Right kidney (tissue), 9 donors: ENCODE results near the gene LAD1.

Source experiments
- DNase-seq: peaks from one replicate; pipeline ENCODE4 v3.0.0-alpha.2; 2016
- long read RNA-seq, 8 donors: transcript quantifications; one replicate each; lab custom pipeline, GENCODE V29; 2026

The LAD1 gene, protein sequence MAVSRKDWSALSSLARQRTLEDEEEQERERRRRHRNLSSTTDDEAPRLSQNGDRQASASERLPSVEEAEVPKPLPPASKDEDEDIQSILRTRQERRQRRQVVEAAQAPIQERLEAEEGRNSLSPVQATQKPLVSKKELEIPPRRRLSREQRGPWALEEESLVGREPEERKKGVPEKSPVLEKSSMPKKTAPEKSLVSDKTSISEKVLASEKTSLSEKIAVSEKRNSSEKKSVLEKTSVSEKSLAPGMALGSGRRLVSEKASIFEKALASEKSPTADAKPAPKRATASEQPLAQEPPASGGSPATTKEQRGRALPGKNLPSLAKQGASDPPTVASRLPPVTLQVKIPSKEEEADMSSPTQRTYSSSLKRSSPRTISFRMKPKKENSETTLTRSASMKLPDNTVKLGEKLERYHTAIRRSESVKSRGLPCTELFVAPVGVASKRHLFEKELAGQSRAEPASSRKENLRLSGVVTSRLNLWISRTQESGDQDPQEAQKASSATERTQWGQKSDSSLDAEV
- long read RNA-seq, donor 1, partial matches to known transcripts: 0 of 2 reads
- long read RNA-seq, donor 1, other reads (novel, unspliced or antisense): 0 of 2 reads
- long read RNA-seq, donor 2, partial matches to known transcripts: 20 of 23 reads
- long read RNA-seq, donor 2, other reads (novel, unspliced or antisense): 0 of 23 reads
- long read RNA-seq, donor 3, partial matches to known transcripts: 0 of 1 reads
- long read RNA-seq, donor 3, other reads (novel, unspliced or antisense): 0 of 1 reads
- long read RNA-seq, donor 4, partial matches to known transcripts: 7 of 9 reads
- long read RNA-seq, donor 4, other reads (novel, unspliced or antisense): 0 of 9 reads
- long read RNA-seq, donor 5, transcript LAD1-202 (10 exons, 2,906 nt): major isoform, 5 of 12 reads
- long read RNA-seq, donor 5, partial matches to known transcripts: 7 of 12 reads
- long read RNA-seq, donor 5, other reads (novel, unspliced or antisense): 0 of 12 reads
- long read RNA-seq, donor 6, transcript LAD1-202 (10 exons, 2,906 nt): major isoform, 7 of 53 reads
- long read RNA-seq, donor 6, partial matches to known transcripts: 45 of 53 reads
- long read RNA-seq, donor 6, other reads (novel, unspliced or antisense): 0 of 53 reads
- long read RNA-seq, donor 7, partial matches to known transcripts: 17 of 18 reads
- long read RNA-seq, donor 7, other reads (novel, unspliced or antisense): 0 of 18 reads
- long read RNA-seq, donor 8, partial matches to known transcripts: 35 of 37 reads
- long read RNA-seq, donor 8, other reads (novel, unspliced or antisense): 0 of 37 reads

DNA sequence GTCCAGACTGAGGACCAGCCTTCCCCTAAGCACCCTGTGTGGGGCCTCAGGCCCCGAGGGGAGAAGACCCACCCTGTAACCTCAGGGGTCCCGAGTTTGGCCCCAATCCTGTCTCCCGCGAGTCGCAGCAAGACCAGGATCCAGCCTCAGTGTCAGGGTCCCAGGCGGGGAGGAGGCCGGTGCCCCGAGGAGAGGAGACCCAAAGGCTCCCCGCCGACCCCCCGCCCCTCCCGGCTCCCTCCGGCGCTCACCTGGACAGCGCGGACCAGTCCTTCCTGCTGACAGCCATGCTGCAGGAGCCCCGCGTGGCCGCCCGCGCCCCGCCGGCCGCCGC lies at the start of gene LAD1:
Gene LAD1, minus strand, starts transcription at position 307 of the 334 bp plus-strand sequence. Its CDS starts 18 bp downstream, at position 289.
- no peak for DNase-seq

DNA sequence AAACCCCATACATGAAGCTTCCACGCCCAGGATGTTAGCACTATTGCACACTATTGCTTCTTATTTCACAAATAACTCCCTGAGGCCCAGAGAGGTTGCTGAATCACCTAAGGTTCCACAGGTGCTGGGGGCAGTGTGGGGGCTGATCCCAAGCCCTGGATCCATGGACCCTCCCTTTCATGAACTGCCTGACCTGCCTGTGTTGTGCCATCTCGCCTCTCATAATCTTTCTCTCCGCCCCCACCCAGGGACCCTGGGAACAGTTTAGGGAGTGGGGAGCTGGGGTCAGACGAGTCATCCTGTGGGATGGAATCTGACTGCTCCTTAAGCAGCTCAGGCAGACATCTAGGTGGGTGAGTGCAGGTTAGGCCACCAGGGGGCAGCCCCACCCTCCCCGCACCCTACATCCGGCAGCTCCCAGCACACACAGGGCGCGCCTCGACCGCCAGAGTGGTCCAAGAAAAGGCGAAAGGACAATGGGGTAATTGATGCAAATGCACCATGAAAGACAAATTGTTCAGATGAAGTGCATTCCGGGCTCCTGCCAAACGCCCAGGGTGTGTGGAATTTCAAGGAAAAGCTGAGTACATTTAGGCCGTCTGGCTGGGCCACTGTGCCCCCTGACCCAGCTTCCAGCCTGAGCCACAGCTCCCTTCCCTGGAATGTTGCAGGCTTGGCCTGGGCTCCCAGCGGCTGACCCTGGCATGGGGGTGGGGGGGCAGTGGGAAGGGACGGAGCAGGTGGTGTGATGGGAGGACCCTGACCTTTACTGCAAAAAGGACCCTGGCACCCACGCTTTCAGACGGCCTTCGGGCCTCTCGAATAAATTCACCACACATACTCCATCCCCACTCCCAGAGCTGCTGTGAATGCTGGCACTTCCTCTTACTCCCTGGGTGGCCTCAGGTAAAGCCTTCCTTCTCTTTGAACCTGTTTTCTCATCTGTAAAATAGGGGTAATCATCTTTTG lies 49.1 kb upstream of the LAD1 start:
- DNase-seq: peak; percentile 64

DNA sequence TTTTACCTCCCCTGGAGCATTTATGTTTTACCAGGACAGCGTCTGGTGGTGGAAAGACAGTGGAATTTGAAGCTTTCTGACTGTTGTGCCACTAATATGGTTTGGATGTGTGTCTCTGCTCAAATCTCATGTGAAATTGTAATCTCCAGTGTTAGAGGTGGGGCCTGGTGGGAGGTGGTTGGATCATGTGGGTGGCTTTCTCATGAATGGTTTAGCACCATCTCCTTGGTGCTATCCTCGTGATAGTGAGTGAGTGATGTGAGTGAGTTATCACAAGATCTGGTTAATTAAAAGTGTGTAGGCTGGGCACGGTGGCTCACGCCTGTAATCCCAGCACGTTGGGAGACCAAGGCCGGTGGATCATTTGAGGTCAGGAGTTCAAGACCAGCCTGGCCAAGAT lies 46.2 kb upstream of the LAD1 start:
- DNase-seq: no peak

DNA sequence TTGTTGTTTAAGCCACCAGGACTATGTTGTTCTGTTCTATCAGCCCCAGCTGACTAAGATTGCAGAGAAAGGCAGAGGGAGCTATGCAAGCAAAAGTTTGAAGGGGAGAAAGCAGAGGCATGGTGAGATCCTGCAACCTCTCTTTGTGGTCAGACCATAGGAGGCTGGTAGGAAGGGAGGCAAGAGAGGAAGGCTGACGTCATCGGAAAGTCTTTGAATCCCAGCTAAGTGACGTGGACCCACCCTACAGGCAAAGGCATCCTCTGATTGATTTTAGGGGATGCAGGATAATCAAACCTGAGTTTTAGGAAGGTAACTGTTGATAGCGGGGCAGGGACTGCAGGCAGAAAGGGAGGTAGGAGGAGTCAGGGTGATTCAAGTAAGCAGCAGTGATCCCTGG lies 45.7 kb upstream of the LAD1 start:
- no peak for DNase-seq

DNA sequence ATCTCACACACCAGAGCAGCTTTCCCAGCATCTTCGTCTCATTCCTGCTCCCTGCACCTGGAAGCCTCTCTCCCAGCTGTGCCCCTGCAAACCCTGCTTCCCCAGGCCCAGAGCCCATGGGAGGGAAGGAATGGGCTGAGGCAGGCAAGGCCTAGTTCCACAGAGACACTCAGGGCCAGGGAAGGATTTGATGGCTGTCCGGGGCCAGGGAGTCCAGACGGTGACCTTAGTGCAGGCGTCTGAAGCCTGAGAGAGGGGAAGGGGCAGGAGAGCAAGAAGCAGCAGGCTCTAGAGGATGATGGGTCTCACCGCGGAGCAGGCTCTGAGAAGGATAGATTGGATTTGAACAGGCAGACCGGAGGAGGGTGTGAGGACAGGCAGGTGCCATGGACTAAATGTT lies 44.6 kb upstream of the LAD1 start:
- no peak for DNase-seq

DNA sequence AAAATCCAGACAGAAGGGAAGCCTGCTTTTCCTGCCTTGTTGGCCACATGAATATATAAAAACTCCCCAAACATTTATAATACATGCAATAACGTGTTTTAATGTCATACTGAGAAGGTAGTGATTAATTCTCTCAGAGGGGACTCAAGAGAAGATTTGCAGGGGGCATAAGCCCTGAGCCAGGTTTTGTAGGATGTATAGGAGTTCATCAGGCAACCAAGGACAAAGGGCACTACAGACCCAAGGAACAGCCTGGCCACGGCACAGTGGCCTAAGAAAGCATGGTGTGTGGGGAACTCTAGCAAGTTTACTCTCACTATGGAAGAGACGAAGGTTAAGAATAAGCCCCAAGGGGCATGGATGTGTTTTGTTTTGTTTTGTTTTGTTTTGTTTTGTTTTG lies 37.8 kb upstream of the LAD1 start:
- DNase-seq: no peak

DNA sequence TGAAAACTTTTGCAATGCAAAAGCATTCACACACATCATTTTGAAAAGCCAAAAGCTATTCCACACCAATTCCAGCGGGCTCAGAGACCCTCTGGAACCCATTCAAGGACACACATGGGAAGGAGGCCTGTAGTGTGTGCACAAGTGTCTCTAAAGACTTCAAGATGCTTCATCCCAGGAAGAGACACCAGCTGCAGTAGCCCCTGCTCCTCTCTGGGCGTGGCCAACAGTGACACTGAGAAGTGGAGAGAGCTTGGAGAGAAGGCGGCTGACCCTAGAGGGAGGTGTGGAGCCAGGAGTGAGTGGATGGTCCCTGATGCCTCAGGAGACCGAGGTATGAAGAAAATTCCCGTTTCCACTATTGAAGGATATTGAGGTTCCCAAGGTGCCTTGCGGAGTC lies 37.3 kb upstream of the LAD1 start:
- DNase-seq: peak; percentile 23

DNA sequence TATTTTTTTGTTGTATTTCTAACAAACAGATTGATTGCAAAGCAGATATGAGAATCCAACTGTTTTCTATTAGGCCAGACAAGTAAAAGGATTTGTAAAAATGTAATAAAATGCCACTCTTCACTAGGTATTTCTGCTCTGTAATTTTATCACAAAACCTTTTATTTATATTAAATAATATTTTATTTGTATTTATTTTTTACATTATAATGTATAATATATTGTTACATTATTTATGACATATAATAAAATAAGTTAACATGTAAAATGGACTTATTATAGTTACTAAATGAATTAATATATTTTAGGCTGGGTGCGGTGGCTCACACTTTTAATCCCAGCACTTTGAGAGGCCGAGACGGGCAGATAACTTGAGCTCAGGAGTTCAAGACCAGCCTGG lies 35.1 kb upstream of the LAD1 start:
- DNase-seq: no peak

DNA sequence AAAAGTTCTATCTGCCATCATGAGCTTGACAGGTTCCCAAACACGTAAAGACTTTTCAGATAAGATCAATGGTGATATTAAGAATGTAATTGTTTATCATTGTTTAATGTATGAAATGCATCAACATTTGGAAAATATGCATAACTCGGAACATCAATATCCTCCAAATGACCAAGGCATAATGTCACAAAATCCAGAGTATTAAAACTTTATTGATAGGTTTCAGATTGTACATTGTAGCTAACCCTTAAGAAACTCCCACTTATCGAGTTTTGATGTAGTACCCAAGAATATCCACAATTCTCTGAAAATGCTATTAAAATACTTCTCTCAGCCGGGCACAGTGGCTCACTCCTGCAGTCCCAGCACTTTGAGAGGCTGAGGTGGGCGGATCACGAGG lies 34.5 kb upstream of the LAD1 start:
- DNase-seq: no peak

DNA sequence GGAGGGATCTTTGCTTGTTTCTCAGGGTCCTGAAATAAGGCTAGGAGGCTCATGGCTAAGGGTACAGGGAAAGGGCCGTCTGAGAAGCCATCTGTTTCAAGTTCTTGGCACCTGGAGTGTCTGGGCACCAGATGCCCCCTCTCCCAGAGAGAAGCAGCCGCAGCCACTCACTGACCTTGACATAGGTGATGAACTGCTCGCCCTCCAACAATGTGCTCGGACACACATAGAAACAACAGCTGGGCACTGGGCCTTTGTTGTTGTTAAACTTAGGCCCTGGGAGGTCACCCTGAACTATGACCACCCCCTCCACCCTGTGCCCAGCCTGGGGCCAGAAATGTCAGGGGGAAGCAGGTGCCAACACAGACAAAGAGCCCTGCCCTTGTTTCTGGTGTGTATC lies 31.7 kb upstream of the LAD1 start:
- DNase-seq: no peak

DNA sequence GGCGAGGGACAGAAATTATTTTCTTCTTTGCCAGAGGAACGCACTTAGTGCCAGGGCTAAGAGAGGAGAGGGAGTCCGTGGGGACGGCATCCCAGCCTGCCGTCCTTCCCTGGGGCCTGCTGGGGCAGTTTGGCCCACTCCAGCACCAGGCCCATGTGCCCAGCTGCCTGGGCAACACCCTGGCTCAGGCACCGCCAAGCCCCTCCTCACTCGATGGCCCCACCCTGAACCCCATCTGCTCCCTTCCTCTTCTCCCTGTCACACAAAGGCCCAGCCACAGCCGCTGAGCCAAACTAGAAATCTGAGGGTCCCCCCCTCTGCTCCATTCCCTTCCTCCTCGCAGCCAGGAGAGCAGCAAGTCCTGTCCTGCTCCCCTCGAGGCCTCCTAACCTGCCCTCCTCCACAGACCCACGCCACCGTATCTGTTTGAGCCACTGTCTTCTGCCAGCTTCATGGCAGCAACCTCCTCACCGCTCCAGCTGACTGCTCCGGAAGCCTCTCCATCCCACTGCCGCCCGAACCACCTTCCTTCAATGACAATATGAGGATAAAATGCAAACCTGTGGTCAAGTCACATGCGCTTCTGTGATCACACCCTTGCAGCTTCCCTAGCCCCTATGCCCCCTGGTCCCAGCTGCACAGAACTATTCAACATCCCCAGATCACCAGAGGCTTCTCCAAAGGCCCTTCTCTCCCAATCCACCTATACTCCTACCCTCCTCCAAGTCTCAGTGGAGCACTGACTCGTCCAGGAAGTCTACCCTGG lies 30.8 kb upstream of the LAD1 start:
- DNase-seq: no peak

DNA sequence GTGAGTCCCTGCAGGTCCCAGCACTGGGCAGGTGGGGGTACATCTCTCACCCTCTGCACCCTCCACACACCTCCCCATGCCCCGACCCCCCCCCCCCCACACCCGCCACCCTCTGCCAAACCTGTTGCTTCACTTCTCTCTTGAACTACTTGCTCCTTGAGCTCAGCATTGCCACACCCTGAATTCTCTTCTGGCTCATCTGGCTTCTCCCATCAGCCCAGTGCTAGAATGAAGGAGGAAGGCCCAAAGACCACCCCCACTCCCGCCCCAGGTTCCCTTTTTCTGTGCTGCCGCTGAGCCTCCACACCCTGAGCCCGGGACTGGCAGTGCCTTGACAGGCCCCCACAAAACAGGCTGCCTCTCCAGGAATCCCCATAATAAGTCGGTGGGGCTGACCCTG lies 28.8 kb upstream of the LAD1 start:
- DNase-seq: no peak

DNA sequence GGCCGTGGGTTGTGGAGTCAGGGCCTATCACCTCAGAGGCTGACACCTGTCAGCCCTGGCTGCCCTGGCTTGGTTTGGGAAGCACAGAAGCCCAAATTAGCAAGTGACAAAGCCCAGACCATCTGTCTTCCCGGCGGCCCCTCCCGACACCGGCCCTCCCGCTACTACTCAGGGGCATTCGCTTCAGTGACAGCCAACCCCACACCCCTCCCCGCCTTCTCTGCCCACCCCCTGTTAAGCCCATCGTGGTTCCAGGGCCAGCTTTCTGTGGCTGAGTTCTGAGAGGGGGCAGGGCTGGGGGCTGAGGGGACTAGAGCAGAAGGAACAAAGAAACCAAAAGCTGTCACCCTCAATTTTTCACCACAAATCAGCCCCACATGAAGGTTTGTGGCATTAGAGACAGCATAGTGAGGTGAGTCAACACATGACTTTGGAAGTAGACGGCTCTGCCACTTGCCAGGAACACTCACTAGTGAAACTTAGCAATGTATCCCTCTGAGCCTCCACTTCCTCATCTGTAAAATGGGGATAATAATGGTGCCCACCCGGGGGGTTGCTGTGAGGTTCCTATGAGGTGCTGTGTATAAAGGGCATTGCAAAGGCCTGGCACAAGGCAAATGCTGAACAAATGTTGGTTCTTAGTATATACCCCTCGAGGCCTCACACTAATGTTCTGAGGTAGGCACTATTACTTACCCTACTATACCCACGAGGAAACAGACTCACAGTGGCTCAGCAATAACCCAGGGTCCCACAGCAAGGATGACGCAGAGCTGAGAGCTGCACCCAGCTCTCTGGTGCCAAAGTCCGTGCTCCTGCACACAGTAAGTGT lies 27.6 kb upstream of the LAD1 start:
- no peak for DNase-seq

DNA sequence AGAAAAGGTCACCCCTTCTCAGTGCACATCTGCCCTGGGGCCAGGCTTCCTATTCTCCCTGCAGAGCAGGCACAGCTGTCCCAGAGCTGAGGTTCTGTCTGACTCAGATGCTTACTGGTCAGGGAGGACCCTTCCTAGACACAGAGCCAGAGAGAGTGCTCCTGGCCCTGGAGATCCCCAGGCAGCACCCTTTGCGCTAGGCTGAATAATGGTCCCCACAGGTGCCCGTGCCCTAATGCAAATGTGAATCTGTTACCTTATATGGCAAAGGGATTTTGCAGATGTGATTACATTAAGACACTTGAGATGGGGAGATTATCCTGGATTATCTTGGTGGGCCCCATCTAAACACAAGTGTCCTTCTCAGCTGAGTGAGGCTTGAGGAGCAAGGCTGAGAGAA lies 25.0 kb upstream of the LAD1 start:
- DNase-seq: no peak

DNA sequence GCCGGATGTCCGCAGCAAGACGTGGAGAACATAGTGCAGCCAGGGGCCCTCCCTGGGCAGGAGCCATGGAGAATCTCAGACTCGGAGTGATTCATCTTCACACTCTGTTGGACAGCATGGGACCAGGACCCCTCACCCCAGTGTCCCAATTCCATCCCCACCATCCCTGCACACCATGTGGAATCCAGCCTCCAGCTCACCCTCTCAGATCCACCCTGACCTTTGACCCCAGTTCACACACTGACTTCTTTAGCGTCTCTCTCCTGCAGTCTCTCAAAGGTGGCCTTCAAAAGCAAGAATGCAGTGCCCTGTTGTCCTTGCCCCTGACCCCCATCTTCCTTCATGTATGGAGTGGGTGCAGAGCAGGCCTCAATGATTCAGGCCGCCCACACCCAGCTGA lies 24.5 kb upstream of the LAD1 start:
- no peak for DNase-seq

DNA sequence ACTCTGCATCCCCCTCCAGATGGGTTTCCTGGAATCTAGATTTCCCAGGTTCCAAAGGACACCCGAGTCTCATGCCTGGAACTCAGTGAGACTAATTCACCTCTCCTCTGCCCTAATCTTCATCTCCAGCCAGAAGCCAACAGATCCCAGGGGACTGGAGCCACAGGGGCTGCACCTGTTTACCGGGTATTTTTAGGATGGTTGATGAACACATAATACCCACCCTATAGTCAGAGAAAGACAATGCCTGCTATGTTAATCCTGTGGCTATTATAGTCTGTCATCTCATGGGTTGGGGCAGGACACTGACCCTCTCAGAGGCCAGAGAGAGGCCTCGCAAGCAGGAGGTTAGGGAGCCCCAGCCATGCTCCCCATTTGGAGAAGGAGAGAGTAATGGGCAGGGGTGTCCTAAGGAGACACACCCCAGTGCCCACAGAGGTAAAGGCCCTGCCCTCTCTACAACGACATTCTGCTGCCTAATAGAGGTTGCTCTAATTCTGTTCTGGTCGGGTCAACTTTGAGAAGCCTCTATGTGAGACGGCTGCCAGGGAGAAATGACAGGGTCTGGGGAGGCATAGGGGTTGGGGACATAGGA lies 23.4 kb upstream of the LAD1 start:
- DNase-seq: no peak

DNA sequence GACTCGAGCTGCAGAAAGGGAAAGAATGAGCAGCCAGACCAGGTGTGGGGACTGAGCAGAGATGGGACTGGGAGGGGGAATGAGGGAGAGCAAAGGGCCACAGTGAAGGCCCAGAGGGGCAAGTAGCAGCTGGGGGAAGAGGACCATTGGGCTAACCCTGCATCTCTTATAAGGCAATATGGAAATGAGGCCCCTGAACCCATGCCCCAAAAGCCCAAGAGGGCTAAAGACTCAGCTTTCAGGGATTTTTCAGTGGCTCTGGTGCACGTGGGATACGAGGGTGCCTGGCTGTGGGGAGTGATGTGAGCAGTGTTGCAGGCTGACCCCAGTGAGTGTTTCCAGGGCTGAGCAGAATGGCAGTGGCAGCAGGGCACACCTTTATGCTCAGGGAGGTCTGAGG lies 22.9 kb upstream of the LAD1 start:
- no peak for DNase-seq

DNA sequence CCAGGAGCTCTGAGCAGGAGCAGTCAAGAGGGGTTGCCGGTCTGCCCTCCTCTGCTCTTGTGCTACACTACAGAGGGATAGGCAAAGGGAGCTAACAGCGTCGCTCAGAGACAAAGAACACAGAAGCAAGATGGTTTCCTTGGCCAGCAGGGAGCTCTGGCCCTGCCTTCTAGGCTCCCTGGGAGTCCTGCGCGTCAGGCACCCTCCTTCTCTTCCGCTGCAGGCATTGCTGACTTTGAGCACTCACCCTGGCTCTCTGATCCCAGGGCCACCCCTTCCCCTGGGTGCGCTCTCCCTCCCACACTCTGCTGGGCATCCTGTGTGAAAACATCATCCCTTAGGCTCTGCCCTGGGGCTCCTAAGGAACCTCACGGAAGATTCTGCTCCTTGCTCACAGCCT lies 21.9 kb upstream of the LAD1 start:
- peak; percentile 37 for DNase-seq

DNA sequence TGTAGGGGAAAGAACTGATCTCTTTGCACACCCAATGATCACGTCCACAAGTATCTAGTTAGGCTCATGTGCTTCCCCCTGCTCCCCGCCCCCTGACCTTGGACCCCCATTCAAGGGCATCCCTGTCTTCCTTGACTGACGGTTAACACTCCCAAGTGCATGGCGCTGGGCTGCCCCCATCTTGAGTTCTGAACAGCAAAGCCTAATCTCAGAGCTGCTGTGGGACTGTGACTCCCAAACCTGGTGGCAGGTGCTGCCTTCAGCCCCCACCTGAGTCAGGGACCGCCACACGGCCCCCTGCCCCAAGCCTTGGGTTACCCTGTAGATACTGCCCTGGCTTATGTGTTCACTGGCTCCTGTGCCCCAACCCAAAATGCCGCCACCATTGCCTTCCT lies 21.5 kb upstream of the LAD1 start:
- DNase-seq: no peak
